HL-60 (cell line): Measurements from ENCODE around the gene TTLL3.

ENCODE experiments used
- DNase-seq, 2 experiments: peaks; one replicate each; pipeline ENCODE4 v3.0.0-alpha.2; 2010 to 2020; ENCODE audit warnings: low read depth in 1 of 2, low spot score in 1 of 2
- H3K27ac ChIP-seq: fragments of 250-450 bp; sonication (Bioruptor Pico); replicated peaks from 2 replicates; pipeline ENCODE4 v1.5.1; 2020; ENCODE audit warnings: mild to moderate bottlenecking, moderate library complexity
- H3K27me3 ChIP-seq: fragments of 250-450 bp; sonication (Bioruptor Pico); 2 replicates; pipeline ENCODE4 v1.5.1; 2021; ENCODE audit warnings: mild to moderate bottlenecking, moderate library complexity; ENCODE audit not compliant: insufficient read depth, poor library complexity, severe bottlenecking
- H3K4me3 ChIP-seq: replicated peaks from 2 replicates; pipeline ENCODE4 v1.5.1; 2011; ENCODE audit warnings: mild to moderate bottlenecking, control low read depth, low read length; ENCODE audit not compliant: insufficient read depth
- GABPA ChIP-seq: IDR thresholded peaks from 2 replicates; pipeline ENCODE4 v1.6.1; 2012; ENCODE audit warnings: low read depth
- POLR2AphosphoS5 ChIP-seq: IDR thresholded peaks from 2 replicates; pipeline ENCODE4 v1.6.1; 2012; ENCODE audit warnings: low read depth
- SPI1 ChIP-seq: IDR thresholded peaks from 2 replicates; pipeline ENCODE4 v1.6.1; 2012; ENCODE audit warnings: low read depth, mild to moderate bottlenecking, borderline replicate concordance
- TF ChIP-seq, protein P1 (sequence below): IDR thresholded peaks from 2 replicates; pipeline ENCODE4 v1.6.1; 2012; ENCODE audit warnings: low read depth; ENCODE audit not compliant: insufficient replicate concordance
- TF ChIP-seq, protein P2 (sequence below): IDR thresholded peaks from one replicate; pipeline ENCODE4 v1.5.1; 2011; ENCODE audit warnings: low read length, control low read depth, inconsistent platforms; ENCODE audit not compliant: insufficient read depth

TTLL3 gene

DNA sequence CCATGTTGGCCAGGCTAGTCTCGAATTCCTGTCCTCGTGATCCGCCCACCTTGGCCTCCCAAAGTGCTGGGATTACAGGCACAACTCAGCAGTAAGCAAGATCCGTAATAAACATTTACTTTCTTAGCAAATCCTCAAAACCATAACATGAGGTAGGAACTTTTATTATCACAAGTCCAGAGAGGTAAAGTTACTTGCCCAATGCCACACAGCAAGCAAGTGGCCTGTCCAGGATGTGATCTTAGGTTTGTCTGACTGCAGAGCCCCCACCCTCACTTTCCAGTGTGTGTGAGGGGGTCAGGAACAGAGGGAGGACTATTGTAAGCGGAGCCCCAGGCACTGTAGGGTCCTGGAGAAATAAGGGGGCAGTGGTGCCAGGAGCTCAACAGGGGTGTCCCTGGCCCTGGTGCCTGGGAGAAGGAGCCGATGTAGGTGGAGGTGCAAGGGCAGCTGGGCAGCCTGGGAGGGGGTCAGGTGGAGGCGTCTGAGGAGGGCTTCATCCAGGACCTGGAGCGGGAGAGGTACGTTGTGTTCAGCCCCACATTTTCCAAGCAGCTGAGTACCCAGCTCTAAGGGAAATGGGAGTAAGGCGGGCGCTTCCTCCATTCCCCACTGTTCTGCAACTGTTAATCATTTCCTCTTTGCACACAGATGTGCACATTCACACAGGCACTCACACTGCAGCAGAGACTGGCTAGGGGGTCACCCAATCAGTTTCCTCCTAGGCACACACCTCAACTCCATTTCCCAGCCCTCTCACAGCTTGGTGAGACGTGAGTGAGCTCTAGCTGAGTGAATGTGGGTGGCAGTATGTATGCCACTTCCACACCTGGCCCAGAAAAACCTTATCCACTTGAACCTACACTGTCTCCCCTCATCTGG lies 27.9 kb downstream of the TTLL3 start:
- Histone ChIP-seq H3K27me3 (no peaks in the 10 kb centered on the region), H3K4me3 (no peak overlapping the region), H3K27ac (peak overlapping the region; percentile 43)
- peak in 1 of 2 experiments; percentile 77 for DNase-seq
- TF ChIP-seq SPI1 (peak; percentile 84; the same call in 1 of the 2 replicates), GABPA (no peak), POLR2AphosphoS5 (peak; percentile 37; the same call in 1 of the 2 replicates)
- TF ChIP-seq, protein P1, sequence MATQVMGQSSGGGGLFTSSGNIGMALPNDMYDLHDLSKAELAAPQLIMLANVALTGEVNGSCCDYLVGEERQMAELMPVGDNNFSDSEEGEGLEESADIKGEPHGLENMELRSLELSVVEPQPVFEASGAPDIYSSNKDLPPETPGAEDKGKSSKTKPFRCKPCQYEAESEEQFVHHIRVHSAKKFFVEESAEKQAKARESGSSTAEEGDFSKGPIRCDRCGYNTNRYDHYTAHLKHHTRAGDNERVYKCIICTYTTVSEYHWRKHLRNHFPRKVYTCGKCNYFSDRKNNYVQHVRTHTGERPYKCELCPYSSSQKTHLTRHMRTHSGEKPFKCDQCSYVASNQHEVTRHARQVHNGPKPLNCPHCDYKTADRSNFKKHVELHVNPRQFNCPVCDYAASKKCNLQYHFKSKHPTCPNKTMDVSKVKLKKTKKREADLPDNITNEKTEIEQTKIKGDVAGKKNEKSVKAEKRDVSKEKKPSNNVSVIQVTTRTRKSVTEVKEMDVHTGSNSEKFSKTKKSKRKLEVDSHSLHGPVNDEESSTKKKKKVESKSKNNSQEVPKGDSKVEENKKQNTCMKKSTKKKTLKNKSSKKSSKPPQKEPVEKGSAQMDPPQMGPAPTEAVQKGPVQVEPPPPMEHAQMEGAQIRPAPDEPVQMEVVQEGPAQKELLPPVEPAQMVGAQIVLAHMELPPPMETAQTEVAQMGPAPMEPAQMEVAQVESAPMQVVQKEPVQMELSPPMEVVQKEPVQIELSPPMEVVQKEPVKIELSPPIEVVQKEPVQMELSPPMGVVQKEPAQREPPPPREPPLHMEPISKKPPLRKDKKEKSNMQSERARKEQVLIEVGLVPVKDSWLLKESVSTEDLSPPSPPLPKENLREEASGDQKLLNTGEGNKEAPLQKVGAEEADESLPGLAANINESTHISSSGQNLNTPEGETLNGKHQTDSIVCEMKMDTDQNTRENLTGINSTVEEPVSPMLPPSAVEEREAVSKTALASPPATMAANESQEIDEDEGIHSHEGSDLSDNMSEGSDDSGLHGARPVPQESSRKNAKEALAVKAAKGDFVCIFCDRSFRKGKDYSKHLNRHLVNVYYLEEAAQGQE: no peak

DNA sequence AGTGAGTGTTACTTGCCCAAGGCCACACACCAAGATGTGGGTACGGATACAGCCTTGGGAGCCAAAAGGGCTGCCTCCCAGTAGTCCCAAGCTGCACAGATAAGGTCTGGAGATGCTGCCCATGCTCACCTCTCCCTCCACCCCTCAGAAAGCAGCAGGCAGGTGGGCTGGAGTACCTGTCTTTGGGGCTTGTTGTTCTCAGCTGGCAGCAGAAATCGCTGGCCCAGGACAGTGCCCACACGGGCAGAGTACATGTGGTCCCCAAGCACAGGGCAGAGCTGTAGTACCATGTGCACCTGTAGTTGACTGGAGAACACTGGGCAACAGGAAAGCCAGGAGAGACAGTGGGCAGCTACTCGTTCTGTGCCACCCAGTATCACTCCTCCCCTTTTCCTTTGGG lies 28.8 kb downstream of the TTLL3 start:
- Histone ChIP-seq H3K4me3 (no peak overlapping the region), H3K27me3 (no peaks in the 10 kb centered on the region), H3K27ac (peak overlapping the region; percentile 23)
- TF ChIP-seq GABPA (no peak), POLR2AphosphoS5 (no peak), SPI1 (no peak)
- TF ChIP-seq, protein P2, sequence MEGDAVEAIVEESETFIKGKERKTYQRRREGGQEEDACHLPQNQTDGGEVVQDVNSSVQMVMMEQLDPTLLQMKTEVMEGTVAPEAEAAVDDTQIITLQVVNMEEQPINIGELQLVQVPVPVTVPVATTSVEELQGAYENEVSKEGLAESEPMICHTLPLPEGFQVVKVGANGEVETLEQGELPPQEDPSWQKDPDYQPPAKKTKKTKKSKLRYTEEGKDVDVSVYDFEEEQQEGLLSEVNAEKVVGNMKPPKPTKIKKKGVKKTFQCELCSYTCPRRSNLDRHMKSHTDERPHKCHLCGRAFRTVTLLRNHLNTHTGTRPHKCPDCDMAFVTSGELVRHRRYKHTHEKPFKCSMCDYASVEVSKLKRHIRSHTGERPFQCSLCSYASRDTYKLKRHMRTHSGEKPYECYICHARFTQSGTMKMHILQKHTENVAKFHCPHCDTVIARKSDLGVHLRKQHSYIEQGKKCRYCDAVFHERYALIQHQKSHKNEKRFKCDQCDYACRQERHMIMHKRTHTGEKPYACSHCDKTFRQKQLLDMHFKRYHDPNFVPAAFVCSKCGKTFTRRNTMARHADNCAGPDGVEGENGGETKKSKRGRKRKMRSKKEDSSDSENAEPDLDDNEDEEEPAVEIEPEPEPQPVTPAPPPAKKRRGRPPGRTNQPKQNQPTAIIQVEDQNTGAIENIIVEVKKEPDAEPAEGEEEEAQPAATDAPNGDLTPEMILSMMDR: no peak
- TF ChIP-seq, protein P1: no peak
- no peak for DNase-seq

DNA sequence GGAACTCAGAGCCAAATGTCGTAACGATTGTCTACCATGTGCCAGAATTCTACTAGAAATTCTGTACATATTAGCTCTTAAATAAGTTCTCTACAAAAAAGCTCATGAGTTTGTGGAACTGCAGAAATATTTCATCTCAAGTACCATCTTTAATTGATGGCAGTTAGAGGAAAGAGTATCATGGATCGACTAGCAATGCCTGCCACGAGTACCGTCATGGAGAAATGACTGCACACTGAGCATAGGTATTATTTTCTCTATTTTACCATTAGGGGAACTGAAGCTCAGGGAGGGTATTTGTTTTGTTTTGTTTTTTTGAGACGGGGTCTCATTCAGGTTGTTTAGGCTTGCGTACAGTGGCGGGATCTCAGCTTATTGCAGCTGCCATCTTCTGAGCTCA lies 31.0 kb downstream of the TTLL3 start:
- Histone ChIP-seq H3K27ac (no peak overlapping the region), H3K27me3 (no peaks in the 10 kb centered on the region), H3K4me3 (no peak overlapping the region)
- TF ChIP-seq GABPA: no peak
- TF ChIP-seq, protein P1: no peak
- no peak for TF ChIP-seq POLR2AphosphoS5
- TF ChIP-seq, protein P2: no peak
- no peak for TF ChIP-seq SPI1
- DNase-seq: no peak
